SU-DHL-6 (cell line): ENCODE results near the gene RAP1GDS1.

Experiments
- H2AFZ ChIP-seq: fragments of 200-600 bp; sonication (generic); 2 replicates; pipeline ENCODE4 v1.6.1; 2014; ENCODE audit warnings: low read depth, mild to moderate bottlenecking, moderate library complexity, mixed read lengths, antibody characterized with exemption, low read length; ENCODE audit not compliant: severe bottlenecking
- H3F3A ChIP-seq: fragments of 200-600 bp; shearing (Covaris generic); 2 replicates; pipeline ENCODE4 v1.6.0; 2016; ENCODE audit warnings: antibody characterized with exemption, mild to moderate bottlenecking; ENCODE audit not compliant: insufficient read depth
- H3K27ac ChIP-seq: fragments of 200-600 bp; sonication (generic); 2 replicates; pipeline ENCODE4 v1.5.1; 2016; ENCODE audit warnings: low read depth, mild to moderate bottlenecking, low read length, moderate library complexity, mixed read lengths
- H3K27me3 ChIP-seq: fragments of 200-600 bp; sonication (generic), shearing (Covaris generic); 2 replicates; pipeline ENCODE4 v1.6.0; 2014; ENCODE audit warnings: mild to moderate bottlenecking, low read length
- H3K36me3 ChIP-seq: fragments of 200-600 bp; sonication (generic); 2 replicates; pipeline ENCODE4 v1.6.1; 2014; ENCODE audit warnings: mild to moderate bottlenecking, low read length, mixed read lengths
- H3K4me2 ChIP-seq: fragments of 300-600, 200-600 bp; shearing (Covaris generic), sonication (generic); 2 replicates; pipeline ENCODE4 v1.6.0; 2014; ENCODE audit warnings: low read length, low read depth, mild to moderate bottlenecking; ENCODE audit not compliant: poor library complexity, severe bottlenecking
- H3K4me3 ChIP-seq: fragments of 200-600 bp; sonication (generic); 2 replicates; pipeline ENCODE4 v1.5.1; 2014; ENCODE audit warnings: antibody characterized with exemption, low read length, mild to moderate bottlenecking, mixed read lengths; ENCODE audit not compliant: insufficient read depth, poor library complexity, severe bottlenecking
- H3K79me2 ChIP-seq: fragments of 200-600 bp; sonication (generic); 2 replicates; pipeline ENCODE4 v1.6.1; 2014; ENCODE audit warnings: mild to moderate bottlenecking, low read length, moderate library complexity; ENCODE audit not compliant: insufficient read depth
- H3K9ac ChIP-seq: fragments of 200-600 bp; sonication (generic); 2 replicates; pipeline ENCODE4 v1.7.0; 2014; ENCODE audit warnings: mild to moderate bottlenecking, low read length
- H3K9me2 ChIP-seq: fragments of 200-600 bp; sonication (generic); replicated peaks from 2 replicates; pipeline ENCODE4 v1.6.1; 2014; ENCODE audit warnings: low read length; ENCODE audit not compliant: insufficient read depth
- H3K9me3 ChIP-seq: fragments of 200-600 bp; sonication (generic); 2 replicates; pipeline ENCODE4 v1.6.1; 2014; ENCODE audit warnings: low read length, mixed read lengths; ENCODE audit not compliant: insufficient read depth
- H4K20me1 ChIP-seq: fragments of 200-600 bp; sonication (generic); 2 replicates; pipeline ENCODE4 v1.6.1; 2014; ENCODE audit warnings: low read depth, mild to moderate bottlenecking, antibody characterized with exemption, low read length, moderate library complexity, mixed read lengths
- EZH2phosphoT487 ChIP-seq: fragments of 200-600 bp; sonication (generic), shearing (Covaris generic); conservative IDR thresholded peaks from 2 replicates; pipeline ENCODE4 v1.6.1; 2018; ENCODE audit warnings: mild to moderate bottlenecking, antibody characterized with exemption, low read length, moderate library complexity, mixed read lengths
- TF ChIP-seq, protein P1 (sequence below): fragments of 200-600 bp; sonication (generic); IDR thresholded peaks from one replicate; pipeline ENCODE4 v1.5.1; 2017; ENCODE audit warnings: antibody characterized with exemption, mild to moderate bottlenecking, low read length, moderate library complexity; ENCODE audit not compliant: insufficient read depth, poor library complexity, severe bottlenecking

The RAP1GDS1 gene

DNA sequence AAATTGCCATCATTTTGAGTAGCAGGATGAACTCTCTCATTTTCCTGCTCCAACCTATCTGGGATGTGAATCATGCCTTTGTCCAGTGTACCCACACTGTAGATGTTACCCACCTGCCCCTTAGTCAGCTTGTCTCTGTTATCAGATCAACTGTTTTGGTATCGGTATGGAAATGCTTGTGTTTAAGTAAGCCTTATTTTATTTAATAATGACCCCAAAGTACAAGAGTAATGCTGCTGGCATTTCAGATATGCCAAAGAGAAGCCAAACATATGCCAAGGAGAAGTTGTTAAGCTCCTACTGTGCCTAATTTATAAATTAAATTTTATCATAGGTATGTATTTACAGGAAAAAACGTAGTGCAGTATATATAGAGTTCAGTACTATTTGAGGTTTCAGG lies 18.6 kb upstream of the RAP1GDS1 start:
- Histone ChIP-seq H2AFZ (no peak overlapping the region), H3K27me3 (no peaks in the 10 kb centered on the region), H3K9me2 (no peaks in the 10 kb centered on the region), H3K36me3 (no peaks in the 10 kb centered on the region), H3K79me2 (no peaks in the 10 kb centered on the region), H3K4me2 (no peak overlapping the region), H3K4me3 (no peak overlapping the region), H3K9ac (no peak overlapping the region), H3K27ac (no peak overlapping the region), H3K9me3 (no peaks in the 10 kb centered on the region), H4K20me1 (no peaks in the 10 kb centered on the region), H3F3A (no peaks in the 10 kb centered on the region)
- TF ChIP-seq, protein P1, sequence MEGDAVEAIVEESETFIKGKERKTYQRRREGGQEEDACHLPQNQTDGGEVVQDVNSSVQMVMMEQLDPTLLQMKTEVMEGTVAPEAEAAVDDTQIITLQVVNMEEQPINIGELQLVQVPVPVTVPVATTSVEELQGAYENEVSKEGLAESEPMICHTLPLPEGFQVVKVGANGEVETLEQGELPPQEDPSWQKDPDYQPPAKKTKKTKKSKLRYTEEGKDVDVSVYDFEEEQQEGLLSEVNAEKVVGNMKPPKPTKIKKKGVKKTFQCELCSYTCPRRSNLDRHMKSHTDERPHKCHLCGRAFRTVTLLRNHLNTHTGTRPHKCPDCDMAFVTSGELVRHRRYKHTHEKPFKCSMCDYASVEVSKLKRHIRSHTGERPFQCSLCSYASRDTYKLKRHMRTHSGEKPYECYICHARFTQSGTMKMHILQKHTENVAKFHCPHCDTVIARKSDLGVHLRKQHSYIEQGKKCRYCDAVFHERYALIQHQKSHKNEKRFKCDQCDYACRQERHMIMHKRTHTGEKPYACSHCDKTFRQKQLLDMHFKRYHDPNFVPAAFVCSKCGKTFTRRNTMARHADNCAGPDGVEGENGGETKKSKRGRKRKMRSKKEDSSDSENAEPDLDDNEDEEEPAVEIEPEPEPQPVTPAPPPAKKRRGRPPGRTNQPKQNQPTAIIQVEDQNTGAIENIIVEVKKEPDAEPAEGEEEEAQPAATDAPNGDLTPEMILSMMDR: no peak
- TF ChIP-seq EZH2phosphoT487: no peak

- H3K27ac ChIP-seq: no peak overlapping the region
- H3K4me2 ChIP-seq: no peak overlapping the region
- H3K9me3 ChIP-seq: no peaks in the 10 kb centered on the region
- no peak overlapping the region for H2AFZ ChIP-seq
- H3F3A ChIP-seq: no peaks in the 10 kb centered on the region
- TF ChIP-seq EZH2phosphoT487: no peak
- TF ChIP-seq, protein P1: no peak
- H3K27me3 ChIP-seq: no peaks in the 10 kb centered on the region
- no peaks in the 10 kb centered on the region for H3K9me2 ChIP-seq
- no peaks in the 10 kb centered on the region for H4K20me1 ChIP-seq
- H3K36me3 ChIP-seq: no peaks in the 10 kb centered on the region
- no peaks in the 10 kb centered on the region for H3K79me2 ChIP-seq
- H3K4me3 ChIP-seq: no peak overlapping the region
- H3K9ac ChIP-seq: no peak overlapping the region
These were observed 16.0 kb upstream of the RAP1GDS1 start for GRCh38 chr4:98245226-98245625.

DNA sequence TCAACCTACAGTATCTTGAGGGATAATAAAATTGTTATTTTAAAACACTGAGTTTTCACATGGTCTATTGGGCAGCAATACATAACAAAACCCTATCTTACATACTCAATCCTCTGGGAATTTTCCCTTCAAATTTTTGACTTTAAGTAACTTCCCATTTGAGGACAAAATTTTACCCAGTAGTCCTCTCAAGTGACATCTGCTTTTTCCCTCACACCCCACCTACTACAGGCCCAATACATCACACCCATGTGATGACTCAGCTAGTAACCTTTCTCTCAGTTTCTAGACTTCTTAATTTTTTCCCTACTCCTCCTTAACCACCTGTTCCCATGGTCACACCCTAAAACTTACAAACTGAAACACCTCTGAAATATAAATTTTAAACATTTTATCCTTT lies 12.2 kb upstream of the RAP1GDS1 start:
- no peaks in the 10 kb centered on the region for H3F3A ChIP-seq
- no peaks in the 10 kb centered on the region for H3K9me3 ChIP-seq
- no peaks in the 10 kb centered on the region for H3K36me3 ChIP-seq
- no peaks in the 10 kb centered on the region for H4K20me1 ChIP-seq
- TF ChIP-seq, protein P1: no peak
- TF ChIP-seq EZH2phosphoT487: no peak
- H3K9me2 ChIP-seq: no peaks in the 10 kb centered on the region
- H3K9ac ChIP-seq: no peak overlapping the region
- no peaks in the 10 kb centered on the region for H3K27me3 ChIP-seq
- H3K4me2 ChIP-seq: no peak overlapping the region
- no peak overlapping the region for H3K27ac ChIP-seq
- H2AFZ ChIP-seq: no peak overlapping the region
- no peaks in the 10 kb centered on the region for H3K79me2 ChIP-seq
- no peak overlapping the region for H3K4me3 ChIP-seq

DNA sequence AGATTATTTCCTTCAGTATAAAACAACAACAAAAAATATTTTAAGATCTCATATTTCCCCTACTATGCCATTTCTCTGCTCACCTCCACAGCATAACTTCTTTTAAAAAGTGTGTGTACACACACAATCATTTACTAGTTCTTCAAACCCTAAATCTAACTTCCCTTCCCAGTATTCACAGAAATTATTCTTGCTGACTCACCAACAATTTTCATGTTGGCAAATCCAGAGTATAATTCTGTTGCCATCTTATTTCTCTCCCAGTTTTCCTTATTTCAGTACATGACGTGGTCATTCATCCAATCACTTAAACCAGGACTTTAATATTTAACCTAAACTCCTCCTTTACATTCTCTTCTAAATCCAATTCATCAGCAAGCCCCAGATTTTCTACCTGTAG lies 11.4 kb upstream of the RAP1GDS1 start:
- Histone ChIP-seq H3K4me3 (no peak overlapping the region), H3F3A (no peaks in the 10 kb centered on the region), H3K9me2 (no peaks in the 10 kb centered on the region), H3K4me2 (no peak overlapping the region), H3K27me3 (no peaks in the 10 kb centered on the region), H3K27ac (no peak overlapping the region), H2AFZ (no peak overlapping the region), H3K79me2 (no peaks in the 10 kb centered on the region), H4K20me1 (no peaks in the 10 kb centered on the region), H3K9me3 (no peaks in the 10 kb centered on the region), H3K9ac (no peak overlapping the region), H3K36me3 (no peaks in the 10 kb centered on the region)
- TF ChIP-seq, protein P1: no peak
- TF ChIP-seq EZH2phosphoT487: no peak
